Measurements from ENCODE around the gene KRTAP4-8.
"Not testable (repeated sequence)": the region's sequence is repeated elsewhere in the genome, so short reads cannot be mapped to it uniquely, and the experiment has no call there.

DNA sequence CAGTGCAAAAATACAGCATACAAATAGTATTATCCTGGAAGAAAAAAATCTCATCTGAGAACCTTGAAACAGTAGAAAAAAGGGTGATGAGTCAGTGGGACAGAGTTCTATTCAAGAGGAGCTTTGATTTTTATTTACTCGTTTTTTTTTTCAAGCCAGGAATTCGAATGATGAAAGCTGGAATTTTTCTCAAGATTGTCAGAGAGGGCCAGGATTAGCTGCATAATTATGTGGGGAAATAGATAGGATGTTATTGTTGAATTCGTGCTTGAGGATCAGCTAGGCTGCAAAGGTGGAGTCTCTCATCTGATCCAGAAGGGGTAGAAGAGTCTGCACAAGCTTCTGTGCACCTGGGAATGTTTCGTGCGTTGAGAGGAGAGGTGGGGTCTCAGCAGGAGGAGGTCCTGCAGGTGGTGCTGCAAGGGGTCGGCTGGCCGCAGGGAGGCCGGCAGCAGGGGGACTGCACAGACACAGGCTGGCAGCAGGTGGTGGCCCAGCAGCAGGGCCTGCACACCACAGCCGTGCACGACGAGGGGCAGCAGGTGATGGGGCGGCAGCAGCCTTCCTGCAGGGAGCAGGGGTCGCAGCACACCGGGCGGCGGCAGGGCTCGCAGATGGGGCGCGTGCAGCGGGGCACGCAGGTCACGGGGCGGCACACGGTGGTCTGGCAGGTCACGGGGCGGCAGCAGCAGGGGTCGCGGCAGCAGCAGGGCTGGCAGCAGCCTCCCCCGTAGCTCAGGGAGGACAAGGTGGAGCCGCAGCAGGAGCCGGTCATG lies 38.5 kb downstream of the KRTAP4-8 start:
- TF ChIP-seq, protein P1, sequence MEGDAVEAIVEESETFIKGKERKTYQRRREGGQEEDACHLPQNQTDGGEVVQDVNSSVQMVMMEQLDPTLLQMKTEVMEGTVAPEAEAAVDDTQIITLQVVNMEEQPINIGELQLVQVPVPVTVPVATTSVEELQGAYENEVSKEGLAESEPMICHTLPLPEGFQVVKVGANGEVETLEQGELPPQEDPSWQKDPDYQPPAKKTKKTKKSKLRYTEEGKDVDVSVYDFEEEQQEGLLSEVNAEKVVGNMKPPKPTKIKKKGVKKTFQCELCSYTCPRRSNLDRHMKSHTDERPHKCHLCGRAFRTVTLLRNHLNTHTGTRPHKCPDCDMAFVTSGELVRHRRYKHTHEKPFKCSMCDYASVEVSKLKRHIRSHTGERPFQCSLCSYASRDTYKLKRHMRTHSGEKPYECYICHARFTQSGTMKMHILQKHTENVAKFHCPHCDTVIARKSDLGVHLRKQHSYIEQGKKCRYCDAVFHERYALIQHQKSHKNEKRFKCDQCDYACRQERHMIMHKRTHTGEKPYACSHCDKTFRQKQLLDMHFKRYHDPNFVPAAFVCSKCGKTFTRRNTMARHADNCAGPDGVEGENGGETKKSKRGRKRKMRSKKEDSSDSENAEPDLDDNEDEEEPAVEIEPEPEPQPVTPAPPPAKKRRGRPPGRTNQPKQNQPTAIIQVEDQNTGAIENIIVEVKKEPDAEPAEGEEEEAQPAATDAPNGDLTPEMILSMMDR (IDR thresholded peaks at IDR 0.05), result not testable (repeated sequence)
- TF ChIP-seq POLR2AphosphoS5 (IDR thresholded peaks at IDR 0.05), result not testable (repeated sequence)
